GM12878 (cell line): Measurements from ENCODE around the gene PGAP3. TPM values are rescaled to one million over a fixed set of nuclear protein-coding genes. Genes with fewer than 3 reads are reported as not detected.

ENCODE experiments used
- ATAC-seq: fragments of 200-7000 bp; cut with Tn5 transposase; 3 replicates; pipeline ENCODE4 v1.9.1; 2020; ENCODE audit warnings: mild to moderate bottlenecking, moderate library complexity
- BruUV-seq: library from RNA; stranded (reverse); fragments of 400-500 nt; replicated peaks from 2 replicates; lab custom pipeline; 2021; lab: Mats Ljungman, UMichigan
- CTCF ChIA-PET: fragments of 300-600 bp; sonication (Branson Sonifier 250); formaldehyde crosslinking; extraction: SDS; loops from one replicate; lab custom pipeline; 2021; ENCODE audit warnings: inconsistent platforms; lab: Yijun Ruan, JAX
- POLR2A ChIA-PET: fragments of 350-600 bp; formaldehyde crosslinking; extraction: SDS; loops from one replicate; lab custom pipeline; 2021; ENCODE audit warnings: inconsistent platforms; lab: Charles Lee
- RAD21 ChIA-PET: fragments of 300-600 bp; sonication (Branson Sonifier 250); formaldehyde crosslinking; loops from one replicate; lab custom pipeline; 2023; ENCODE audit warnings: antibody characterized with exemption; ENCODE audit not compliant: unreplicated experiment; lab: Charles Lee
- SMC1A ChIA-PET: fragments of 300-600 bp; sonication (Branson Sonifier 250); formaldehyde crosslinking; loops from one replicate; lab custom pipeline; 2023; ENCODE audit not compliant: unreplicated experiment, uncharacterized antibody; lab: Charles Lee
- DNase-seq: peaks from one replicate; pipeline ENCODE4 v3.0.0-alpha.2; 2011; ENCODE audit warnings: low read depth, low spot score
- FAIRE-seq: peaks from 3 replicates; lab custom pipeline; 2011; peaks lifted over from hg19 to GRCh38; lab: Jason Lieb, UNC
- H2AFZ ChIP-seq: 2 replicates; pipeline ENCODE4 v1.6.0; 2011; ENCODE audit warnings: low read depth, low read length, control low read depth; ENCODE audit not compliant: control insufficient read depth
- H3K27ac ChIP-seq: 2 replicates; pipeline ENCODE4 v1.5.1; 2011; ENCODE audit warnings: control low read depth; ENCODE audit not compliant: control insufficient read depth, insufficient read depth
- H3K27me3 ChIP-seq, 2 experiments: replicated peaks in 1 of 2; 2 replicates each; pipeline versions ENCODE4 v1.6.0 to v1.6.1; 2011; ENCODE audit warnings: low read length in 1 of 2; ENCODE audit not compliant: control insufficient read depth in 2 of 2, insufficient read depth in 2 of 2
- H3K36me3 ChIP-seq, 2 experiments: 2 replicates each; pipeline ENCODE4 v1.5.1; 2011; ENCODE audit warnings: low read length in 1 of 2; ENCODE audit not compliant: control insufficient read depth in 2 of 2, insufficient read depth in 2 of 2
- H3K4me1 ChIP-seq: 2 replicates; pipeline ENCODE4 v1.6.1; 2011; ENCODE audit warnings: mild to moderate bottlenecking, low read length, moderate library complexity, mixed read lengths; ENCODE audit not compliant: control insufficient read depth, insufficient read depth
- H3K4me2 ChIP-seq: 2 replicates; pipeline ENCODE4 v1.6.0; 2011; ENCODE audit warnings: control low read depth; ENCODE audit not compliant: control insufficient read depth, insufficient read depth
- H3K4me3 ChIP-seq: fragments of 200-600 bp; sonication (generic); 2 replicates; pipeline ENCODE4 v1.5.1; 2016
- H3K79me2 ChIP-seq: 2 replicates; pipeline ENCODE4 v1.6.0; 2011; ENCODE audit warnings: low read length; ENCODE audit not compliant: control insufficient read depth, insufficient read depth
- H3K9ac ChIP-seq: 2 replicates; pipeline ENCODE4 v1.8.0; 2011; ENCODE audit warnings: low read length, control low read depth, mixed read lengths; ENCODE audit not compliant: control insufficient read depth, insufficient read depth
- H3K9me3 ChIP-seq: replicated peaks from 3 replicates; pipeline ENCODE4 v1.5.1; 2011; ENCODE audit warnings: mild to moderate bottlenecking, low read length; ENCODE audit not compliant: control insufficient read depth, insufficient read depth
- H4K20me1 ChIP-seq: 2 replicates; pipeline ENCODE4 v1.6.0; 2011; ENCODE audit not compliant: control insufficient read depth, insufficient read depth
- BACH1 ChIP-seq: fragments of 450-650 bp; IDR thresholded peaks from 2 replicates; pipeline ENCODE4 v1.6.1; 2017; ENCODE audit warnings: mild to moderate bottlenecking, borderline replicate concordance
- ETV6 ChIP-seq, 2 experiments: fragments of 450-650 bp in 1 of 2; IDR thresholded peaks in 1 of 2; conservative IDR thresholded peaks in 1 of 2; 2 replicates each; pipeline ENCODE4 v1.6.1; 2014; ENCODE audit warnings: antibody characterized with exemption in 1 of 2, borderline replicate concordance in 1 of 2, low read depth in 1 of 2, mild to moderate bottlenecking in 1 of 2, moderate library complexity in 1 of 2
- NFYB ChIP-seq: IDR thresholded peaks from 2 replicates; pipeline ENCODE4 v1.6.1; 2011; ENCODE audit warnings: low read depth, mild to moderate bottlenecking, low read length, improper control_type of control experiment, moderate library complexity; ENCODE audit not compliant: insufficient read depth
- NRF1 ChIP-seq: conservative IDR thresholded peaks from 2 replicates; pipeline ENCODE4 v1.6.1; 2011; ENCODE audit warnings: mild to moderate bottlenecking, low read depth, low read length, improper control_type of control experiment
- RFX5 ChIP-seq: IDR thresholded peaks from 2 replicates; pipeline ENCODE4 v1.6.1; 2011; ENCODE audit warnings: low read depth, low read length, improper control_type of control experiment
- RUNX3 ChIP-seq: IDR thresholded peaks from 2 replicates; pipeline ENCODE4 v1.6.1; 2012; ENCODE audit warnings: low read length, inconsistent platforms
- TCF12 ChIP-seq: IDR thresholded peaks from 2 replicates; pipeline ENCODE4 v1.6.1; 2011; ENCODE audit warnings: low read depth, mild to moderate bottlenecking, low read length
- ZNF622 ChIP-seq: fragments of 450-650 bp; IDR thresholded peaks from 2 replicates; pipeline ENCODE4 v1.6.1; 2017; ENCODE audit warnings: mild to moderate bottlenecking, inconsistent platforms
- WGBS: methylation state at CpG from one replicate; pipeline ENCODE4 v1.1.6; 2016; ENCODE audit warnings: low lambda C conversion rate; ENCODE audit not compliant: insufficient replicate concordance, insufficient coverage; ENCODE audit errors: missing lambda C conversion rate; 5-methylcytosine and 5-hydroxymethylcytosine counted together
- in situ Hi-C: fragments of 300-500 bp; cut with MboI; formaldehyde crosslinking; loops from 9 replicates; pipeline ENCODE4 v1.14.3; 2018; ENCODE audit warnings: mixed read lengths
- intact Hi-C: fragments of 100-400 bp; cut with micrococcal nuclease; formaldehyde crosslinking; loops from one replicate; pipeline ENCODE4 v1.14.2; 2022; ENCODE audit not compliant: unreplicated experiment
- polyA plus RNA-seq, 11 experiments: library from polyadenylated mRNA; depleted of rRNA in 4 of 11; unstranded in 6 of 11; stranded (reverse) in 5 of 11; fragments of >200 nt; fragmentation: Nextera tagmentation in 4 of 11; fragmentation: Illumina TruSeq in 1 of 11; extraction: Ambion mirVana in 4 of 11; extraction: Trizol in 1 of 11; gene quantifications; 1 replicate in 1 of 11; 2 replicates in 10 of 11; pipeline versions ENCODE4 v1.2.1 to v1.2.3, GENCODE V29; 2011 to 2016; ENCODE audit warnings: inconsistent platforms in 2 of 11, missing spikeins in 2 of 11, low read depth in 1 of 11
- total RNA-seq, 4 experiments: library from RNA; depleted of rRNA in 3 of 4; stranded (reverse); fragments of >200 nt in 3 of 4; fragmentation: Illumina TruSeq in 1 of 4; extraction: Trizol in 1 of 4; gene quantifications; 2 replicates each; pipeline versions ENCODE4 v1.2.1 to v1.2.3, GENCODE V29; 2013 to 2021
- TF ChIP-seq, protein P1 (sequence below): IDR thresholded peaks from 2 replicates; pipeline ENCODE4 v1.6.1; 2012; ENCODE audit warnings: low read depth, low read length, improper control_type of control experiment
- TF ChIP-seq, protein P2 (sequence below): fragments of 450-650 bp; IDR thresholded peaks from 2 replicates; pipeline ENCODE4 v1.6.1; 2017; ENCODE audit warnings: borderline replicate concordance
- TF ChIP-seq, protein P3 (sequence below): IDR thresholded peaks from 2 replicates; pipeline ENCODE4 v1.6.1; 2011; ENCODE audit warnings: low read depth, mild to moderate bottlenecking, low read length, moderate library complexity, borderline replicate concordance; ENCODE audit errors: extremely low read depth

Gene PGAP3
- total and polyA plus RNA-seq, 10 of the 15 experiments (the other 5 are each of a cell fraction or from before 2014, with no cell fraction given): 0.21 to 10.0 (median 5.3) TPM

GRCh38 chr17:39735882-39736281, 48.0 kb upstream of the PGAP3 start:
- Histone ChIP-seq H3K4me3 (no peak overlapping the region), H3K4me1 (peaks cover 10% of the 10 kb centered on the region), H3K27ac (no peak overlapping the region), H3K9ac (no peak overlapping the region), H4K20me1 (no peaks in the 10 kb centered on the region), H3K9me3 (no peaks in the 10 kb centered on the region), H2AFZ (no peak overlapping the region), H3K36me3 (no peaks in the 10 kb centered on the region), H3K4me2 (no peak overlapping the region), H3K27me3 (0 out of 4 replicates have a peak, but pooled peaks cover 0 to 2% of the 10 kb centered on the region in 2 experiments), H3K79me2 (no peaks in the 10 kb centered on the region)
- intact Hi-C loops: no loop called here
- ChIA-PET POLR2A (no interaction called here), RAD21 (no interaction called here), SMC1A (no interaction called here), CTCF (no interaction called here)
- in situ Hi-C loops: no loop called here
- WGBS: 45% methylated on average over 2 of the region's 2 CpGs
- no peak for ATAC-seq
- FAIRE-seq: no peak
- TF ChIP-seq RFX5 (no peak), RUNX3 (no peak), BACH1 (no peak), NRF1 (no peak), NFYB (no peak), TCF12 (no peak), ETV6 (conservative IDR thresholded peaks at IDR 0.05 in 1 of 2, IDR thresholded peaks at IDR 0.05 in 1 of 2; ENCODE audit: borderline replicate concordance in 1 of 2, low read depth in 1 of 2) (no peak), ZNF622 (no peak)
- TF ChIP-seq, protein P1, sequence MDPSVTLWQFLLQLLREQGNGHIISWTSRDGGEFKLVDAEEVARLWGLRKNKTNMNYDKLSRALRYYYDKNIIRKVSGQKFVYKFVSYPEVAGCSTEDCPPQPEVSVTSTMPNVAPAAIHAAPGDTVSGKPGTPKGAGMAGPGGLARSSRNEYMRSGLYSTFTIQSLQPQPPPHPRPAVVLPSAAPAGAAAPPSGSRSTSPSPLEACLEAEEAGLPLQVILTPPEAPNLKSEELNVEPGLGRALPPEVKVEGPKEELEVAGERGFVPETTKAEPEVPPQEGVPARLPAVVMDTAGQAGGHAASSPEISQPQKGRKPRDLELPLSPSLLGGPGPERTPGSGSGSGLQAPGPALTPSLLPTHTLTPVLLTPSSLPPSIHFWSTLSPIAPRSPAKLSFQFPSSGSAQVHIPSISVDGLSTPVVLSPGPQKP: no peak
- TF ChIP-seq, protein P2, sequence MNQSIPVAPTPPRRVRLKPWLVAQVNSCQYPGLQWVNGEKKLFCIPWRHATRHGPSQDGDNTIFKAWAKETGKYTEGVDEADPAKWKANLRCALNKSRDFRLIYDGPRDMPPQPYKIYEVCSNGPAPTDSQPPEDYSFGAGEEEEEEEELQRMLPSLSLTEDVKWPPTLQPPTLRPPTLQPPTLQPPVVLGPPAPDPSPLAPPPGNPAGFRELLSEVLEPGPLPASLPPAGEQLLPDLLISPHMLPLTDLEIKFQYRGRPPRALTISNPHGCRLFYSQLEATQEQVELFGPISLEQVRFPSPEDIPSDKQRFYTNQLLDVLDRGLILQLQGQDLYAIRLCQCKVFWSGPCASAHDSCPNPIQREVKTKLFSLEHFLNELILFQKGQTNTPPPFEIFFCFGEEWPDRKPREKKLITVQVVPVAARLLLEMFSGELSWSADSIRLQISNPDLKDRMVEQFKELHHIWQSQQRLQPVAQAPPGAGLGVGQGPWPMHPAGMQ: no peak
- TF ChIP-seq, protein P3, sequence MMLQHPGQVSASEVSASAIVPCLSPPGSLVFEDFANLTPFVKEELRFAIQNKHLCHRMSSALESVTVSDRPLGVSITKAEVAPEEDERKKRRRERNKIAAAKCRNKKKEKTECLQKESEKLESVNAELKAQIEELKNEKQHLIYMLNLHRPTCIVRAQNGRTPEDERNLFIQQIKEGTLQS: no peak
- DNase-seq: no peak
- BruUV-seq: no TSS peak
